ENCODE measurements around the gene WDR48.

WDR48 gene

GRCh38 chr3:39140341-39140971, 88.6 kb downstream of the WDR48 start:
- DNase-seq, result no peak

- no peak for DNase-seq
These were observed 89.6 kb downstream of the WDR48 start for GRCh38 chr3:39141171-39141995.

GRCh38 chr3:39142067-39142466, 90.3 kb downstream of the WDR48 start:
- no peak for DNase-seq

- DNase-seq, result no peak
These were observed 91.5 kb downstream of the WDR48 start for GRCh38 chr3:39143051-39143885.

- DNase-seq, result no peak
These were observed 92.4 kb downstream of the WDR48 start for GRCh38 chr3:39144095-39144747.

- no peak for DNase-seq
These were observed 93.0 kb downstream of the WDR48 start for GRCh38 chr3:39144748-39145380.

GRCh38 chr3:39146083-39146501, 94.3 kb downstream of the WDR48 start:
- DNase-seq, result no peak
